MG63 (cell line): Measurements from ENCODE around the gene CD226. TPM values are rescaled to one million over a fixed set of nuclear protein-coding genes. Genes with fewer than 3 reads are reported as not detected.
"Not testable (repeated sequence)": the region's sequence is repeated elsewhere in the genome, so short reads cannot be mapped to it uniquely, and the experiment has no call there.

Source experiments
- DNase-seq: peaks from one replicate; pipeline ENCODE4 v3.0.0-alpha.2; 2020
- H3K27me3 ChIP-seq: fragments of 250-450 bp; sonication (Bioruptor Pico); 2 replicates; pipeline ENCODE4 v1.5.1; 2020; ENCODE audit warnings: mild to moderate bottlenecking, moderate library complexity
- H3K36me3 ChIP-seq: fragments of 250-450 bp; sonication (Bioruptor Pico); 2 replicates; pipeline ENCODE4 v1.5.1; 2020; ENCODE audit warnings: mild to moderate bottlenecking, moderate library complexity
- H3K4me3 ChIP-seq: fragments of 250-450 bp; sonication (Bioruptor Pico); 2 replicates; pipeline ENCODE4 v1.5.1; 2020; ENCODE audit warnings: mild to moderate bottlenecking, moderate library complexity
- H3K9me3 ChIP-seq: fragments of 250-450 bp; sonication (Bioruptor Pico); 2 replicates; pipeline ENCODE4 v1.5.1; 2020; ENCODE audit warnings: mild to moderate bottlenecking, moderate library complexity
- total RNA-seq: library from RNA; depleted of rRNA; stranded (reverse); fragments of >200 nt; shearing (Covaris generic); gene quantifications from 2 replicates; pipeline ENCODE4 v1.2.3, GENCODE V29; 2014; ENCODE audit warnings: low replicate concordance

CD226 gene
- total RNA-seq, 1 experiment from 2014 or later = 0.07 TPM

DNA sequence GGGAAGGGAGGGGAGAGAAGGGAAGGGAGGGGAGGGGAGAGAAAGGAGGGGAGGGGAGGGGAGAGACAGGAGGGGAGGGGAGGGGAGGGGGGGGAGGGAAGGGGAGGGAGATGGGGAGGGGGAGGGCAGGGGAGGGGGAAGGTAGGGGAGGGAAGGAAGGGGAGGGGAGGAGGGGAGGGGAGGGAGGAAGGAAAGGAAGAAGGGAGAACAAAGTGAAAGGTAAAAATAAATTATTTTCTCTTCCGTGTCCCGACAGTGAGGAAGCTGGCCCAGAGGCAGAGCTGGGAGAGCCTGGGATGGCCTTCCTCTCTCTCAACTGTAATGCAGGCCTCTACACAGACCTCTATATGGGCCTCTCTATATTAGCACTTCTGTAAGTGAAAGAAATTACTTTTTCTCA, 53.2 kb downstream of the CD226 start:
- Histone ChIP-seq H3K36me3 (no peaks in the 10 kb centered on the region), H3K9me3 (peaks cover 2% of the 10 kb centered on the region; the same call in 1 of the 2 replicates), H3K4me3 (no peak overlapping the region), H3K27me3 (no peaks in the 10 kb centered on the region)
- DNase-seq = no peak

DNA sequence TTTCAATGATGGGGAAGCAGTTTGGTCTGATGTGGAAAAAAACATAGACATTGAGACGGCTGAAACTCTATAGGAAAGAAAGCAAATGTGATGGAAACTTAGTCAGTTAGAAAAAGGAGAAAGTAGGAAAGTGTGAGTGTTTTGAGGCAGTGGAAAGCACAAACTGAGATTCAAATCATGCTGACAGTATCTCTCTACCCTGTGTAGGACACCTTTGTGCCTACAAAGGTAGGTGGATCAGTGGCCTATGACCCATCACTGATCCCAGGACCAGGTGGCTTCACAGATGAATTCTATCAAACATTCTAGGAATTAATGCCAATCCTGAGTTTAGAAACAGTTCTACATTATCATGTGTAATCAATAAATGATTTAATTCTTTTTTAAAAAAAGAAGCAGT, 57.1 kb downstream of the CD226 start:
- H3K4me3 ChIP-seq = no peak overlapping the region
- H3K27me3 ChIP-seq = no peaks in the 10 kb centered on the region
- no peak for DNase-seq
- peaks cover 2% of the 10 kb centered on the region; the same call in 1 of the 2 replicates for H3K9me3 ChIP-seq
- H3K36me3 ChIP-seq = no peaks in the 10 kb centered on the region

- no peak for DNase-seq
Observed at GRCh38 chr18:69889009-69889408, 58.7 kb downstream of the CD226 start.

GRCh38 chr18:69887256-69887655, 60.4 kb downstream of the CD226 start:
- no peak overlapping the region for H3K4me3 ChIP-seq
- no peaks in the 10 kb centered on the region for H3K36me3 ChIP-seq
- peaks cover 2% of the 10 kb centered on the region; the same call in 1 of the 2 replicates for H3K9me3 ChIP-seq
- no peak for DNase-seq
- no peaks in the 10 kb centered on the region for H3K27me3 ChIP-seq

More at GRCh38 chr18:69889009-69889408, 58.7 kb downstream of the CD226 start:
- H3K27me3 ChIP-seq = no peaks in the 10 kb centered on the region
- peaks cover 2% of the 10 kb centered on the region; the same call in 1 of the 2 replicates for H3K9me3 ChIP-seq
- no peaks in the 10 kb centered on the region for H3K36me3 ChIP-seq
- no peak overlapping the region for H3K4me3 ChIP-seq

GRCh38 chr18:69885841-69886531, 61.7 kb downstream of the CD226 start:
- Histone ChIP-seq H3K9me3 (no peaks in the 10 kb centered on the region), H3K36me3 (no peaks in the 10 kb centered on the region), H3K4me3 (no peak overlapping the region), H3K27me3 (no peaks in the 10 kb centered on the region)
- DNase-seq = no peak

- Histone ChIP-seq H3K4me3 (no peak overlapping the region), H3K9me3 (no peaks in the 10 kb centered on the region), H3K27me3 (no peaks in the 10 kb centered on the region), H3K36me3 (no peaks in the 10 kb centered on the region)
- no peak for DNase-seq
Observed at GRCh38 chr18:69885355-69885754, 62.3 kb downstream of the CD226 start.

DNA sequence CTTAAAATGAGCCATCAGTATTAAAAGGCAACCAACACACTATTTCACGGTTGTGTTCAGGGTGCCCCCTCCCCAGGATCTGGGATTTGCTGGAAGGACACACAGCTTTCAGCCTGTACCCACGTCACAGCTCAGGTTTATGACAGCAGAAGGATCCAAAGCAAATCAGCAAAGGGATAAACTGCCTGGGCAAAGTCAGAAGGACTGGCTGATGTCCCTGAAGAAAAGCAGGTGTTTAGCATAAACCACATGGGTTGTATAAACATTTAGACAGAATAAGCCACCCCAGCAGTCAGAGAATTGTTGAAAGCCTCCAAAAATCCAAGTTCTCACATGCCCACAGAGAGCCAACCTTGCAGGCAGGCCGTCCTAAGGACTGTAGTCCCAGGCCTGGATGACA, 63.9 kb downstream of the CD226 start:
- no peak for DNase-seq
- H3K4me3 ChIP-seq = no peak overlapping the region
- H3K27me3 ChIP-seq = no peaks in the 10 kb centered on the region
- no peaks in the 10 kb centered on the region for H3K36me3 ChIP-seq
- H3K9me3 ChIP-seq = no peaks in the 10 kb centered on the region

DNA sequence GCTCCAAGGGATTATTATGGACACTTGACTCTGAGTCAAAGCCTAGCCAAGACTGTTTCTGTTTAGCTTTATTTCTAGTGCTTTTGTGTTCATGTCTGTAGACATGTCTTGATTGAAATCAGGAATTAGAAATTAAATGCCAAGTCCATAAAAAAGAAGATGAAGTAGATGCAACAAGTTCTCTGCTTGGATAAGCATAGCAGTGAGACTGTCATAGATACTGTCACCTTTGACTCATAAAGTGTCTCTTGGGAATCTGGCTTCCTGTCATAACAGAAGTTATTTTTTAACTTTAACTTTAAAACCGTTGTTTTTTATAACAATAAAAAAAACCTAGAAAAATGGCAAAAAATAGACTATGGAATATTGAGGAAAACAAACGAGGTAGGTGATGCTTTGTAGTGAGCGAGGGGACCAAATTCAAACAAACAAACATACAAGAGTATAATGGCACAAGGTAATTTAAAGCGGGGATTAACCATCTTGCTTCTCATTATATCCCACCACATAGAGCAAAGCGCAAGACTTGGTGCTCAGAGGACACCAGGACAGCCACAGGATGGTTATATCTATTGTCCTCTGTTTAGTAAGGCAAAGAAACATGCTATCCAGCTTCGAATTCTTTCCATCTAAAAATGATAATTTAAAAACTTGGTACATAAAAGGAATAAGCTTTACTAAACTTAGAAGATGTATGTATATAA, 64.6 kb downstream of the CD226 start:
- Histone ChIP-seq H3K27me3 (no peaks in the 10 kb centered on the region), H3K4me3 (no peak overlapping the region), H3K36me3 (no peaks in the 10 kb centered on the region), H3K9me3 (no peaks in the 10 kb centered on the region)
- DNase-seq = no peak

GRCh38 chr18:69880083-69880482, 67.6 kb downstream of the CD226 start:
- DNase-seq = no peak
- Histone ChIP-seq H3K27me3 (no peaks in the 10 kb centered on the region), H3K9me3 (no peaks in the 10 kb centered on the region), H3K36me3 (no peaks in the 10 kb centered on the region), H3K4me3 (no peak overlapping the region)

DNA sequence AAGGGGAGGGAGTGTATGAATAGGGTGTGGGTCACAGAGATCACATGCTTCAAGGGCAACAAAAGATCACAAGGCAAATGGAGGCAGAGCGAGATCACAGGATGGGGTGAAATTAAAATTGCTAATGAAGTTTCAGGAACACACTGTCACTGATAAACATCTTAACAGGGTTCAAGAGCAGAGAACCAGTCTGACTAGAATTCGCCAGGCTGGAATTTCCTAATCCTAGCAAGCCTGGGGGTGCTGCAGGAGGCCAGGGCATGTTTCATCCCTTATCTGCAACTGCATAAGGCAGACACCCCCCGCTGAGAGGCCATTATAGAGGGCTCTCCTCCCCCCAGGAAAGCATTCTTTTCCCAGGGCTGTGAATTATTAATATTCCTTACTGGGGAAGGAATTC, 68.6 kb downstream of the CD226 start:
- H3K9me3 ChIP-seq, DNase-seq, H3K4me3 ChIP-seq, H3K36me3 ChIP-seq, H3K27me3 ChIP-seq: not testable (repeated sequence)

GRCh38 chr18:69878213-69878933, 69.3 kb downstream of the CD226 start:
- no peaks in the 10 kb centered on the region for H3K36me3 ChIP-seq
- no peaks in the 10 kb centered on the region for H3K27me3 ChIP-seq
- DNase-seq = no peak

DNA sequence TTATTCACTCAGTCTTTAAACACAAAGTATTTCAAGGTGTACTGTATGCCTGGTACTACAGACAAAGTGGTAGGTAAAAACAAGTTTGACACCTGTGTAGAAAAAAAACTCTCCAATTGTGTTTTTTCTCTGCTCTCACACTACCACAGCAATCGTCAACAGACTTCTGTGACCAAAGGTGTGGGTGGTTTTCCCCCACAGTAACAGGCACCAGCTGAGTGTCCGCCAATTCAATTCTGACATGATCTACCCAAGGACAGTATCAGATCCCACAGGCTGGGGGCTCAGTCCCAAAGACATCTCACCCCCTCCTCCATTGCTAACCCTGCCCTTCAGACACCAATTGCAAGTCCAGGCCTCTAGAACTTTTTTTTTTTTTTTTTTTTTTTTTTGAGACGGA, 71.2 kb downstream of the CD226 start:
- Histone ChIP-seq H3K36me3 (no peaks in the 10 kb centered on the region), H3K27me3 (no peaks in the 10 kb centered on the region), H3K9me3 (no peaks in the 10 kb centered on the region), H3K4me3 (no peak overlapping the region)
- DNase-seq = no peak

More at GRCh38 chr18:69878213-69878933, 69.3 kb downstream of the CD226 start:
- H3K4me3 ChIP-seq = no peak overlapping the region
- H3K9me3 ChIP-seq = no peaks in the 10 kb centered on the region

- H3K36me3 ChIP-seq = no peaks in the 10 kb centered on the region
- no peaks in the 10 kb centered on the region for H3K27me3 ChIP-seq
- no peak overlapping the region for H3K4me3 ChIP-seq
- DNase-seq = no peak
- H3K9me3 ChIP-seq = no peaks in the 10 kb centered on the region
Observed at GRCh38 chr18:69874058-69874457, 73.6 kb downstream of the CD226 start.

GRCh38 chr18:69872661-69873060, 75.0 kb downstream of the CD226 start:
- Histone ChIP-seq H3K9me3 (no peaks in the 10 kb centered on the region), H3K4me3 (no peak overlapping the region), H3K36me3 (no peaks in the 10 kb centered on the region), H3K27me3 (no peaks in the 10 kb centered on the region)
- DNase-seq = no peak

DNA sequence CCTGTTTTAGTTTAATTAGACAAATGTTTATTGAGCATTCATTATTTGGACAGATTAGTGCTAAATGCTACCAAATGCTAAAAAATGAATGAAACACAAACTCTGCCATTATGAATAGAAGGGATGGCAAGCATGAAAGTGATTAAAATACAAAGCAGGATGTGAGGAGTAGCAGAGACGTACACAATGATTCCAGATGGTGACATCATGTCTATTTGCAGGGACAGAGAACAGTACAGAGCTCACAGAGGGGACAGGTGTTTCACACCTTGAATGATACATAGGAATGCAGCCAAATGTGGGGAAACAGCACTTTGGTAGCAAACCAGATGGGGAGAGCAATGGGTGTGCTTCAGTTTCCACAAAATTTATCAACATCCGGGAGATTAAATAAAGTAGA, 76.3 kb downstream of the CD226 start:
- no peak overlapping the region for H3K4me3 ChIP-seq
- H3K9me3 ChIP-seq = no peaks in the 10 kb centered on the region
- no peaks in the 10 kb centered on the region for H3K36me3 ChIP-seq
- DNase-seq = no peak
- no peaks in the 10 kb centered on the region for H3K27me3 ChIP-seq

DNA sequence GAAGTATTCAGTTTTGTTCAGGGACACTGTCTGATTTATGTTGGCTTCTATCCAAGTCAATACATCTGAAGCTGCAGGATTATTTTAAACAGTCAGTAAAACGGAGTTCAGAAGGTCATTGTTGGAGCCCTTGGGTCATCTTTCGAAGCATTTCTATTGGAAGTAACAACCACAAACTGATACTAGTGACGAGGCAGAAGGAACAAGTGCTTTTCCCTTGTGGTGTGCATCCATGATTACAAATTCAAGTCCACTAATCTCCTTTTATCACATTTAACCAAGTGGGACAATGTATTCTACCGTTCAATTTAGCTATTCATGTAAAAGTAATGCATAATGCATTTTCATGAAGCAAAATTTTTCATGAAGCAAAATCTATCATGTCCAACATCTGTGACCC, 76.9 kb downstream of the CD226 start:
- H3K27me3 ChIP-seq = no peaks in the 10 kb centered on the region
- no peaks in the 10 kb centered on the region for H3K9me3 ChIP-seq
- no peak for DNase-seq
- H3K36me3 ChIP-seq = no peaks in the 10 kb centered on the region
- H3K4me3 ChIP-seq = no peak overlapping the region

DNA sequence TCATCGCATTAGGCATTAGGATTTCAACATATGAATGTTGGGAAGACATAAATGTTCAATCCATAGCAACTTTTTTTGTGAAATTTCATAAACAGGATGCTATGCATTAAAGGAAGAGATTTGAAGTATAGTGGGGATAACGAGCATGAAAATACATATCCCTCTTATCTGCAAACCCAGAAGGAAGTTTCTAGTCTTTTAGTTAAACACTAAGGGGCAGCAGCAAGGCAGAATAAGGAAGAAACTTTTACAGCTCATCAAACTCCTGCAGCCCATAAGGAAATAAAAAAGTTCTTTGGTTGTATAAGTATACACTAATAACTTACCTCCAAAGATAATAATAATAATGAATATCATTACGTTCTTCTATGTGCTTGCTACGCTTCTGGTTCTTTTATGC, 81.5 kb downstream of the CD226 start:
- DNase-seq = no peak
- no peaks in the 10 kb centered on the region for H3K9me3 ChIP-seq
- no peaks in the 10 kb centered on the region for H3K27me3 ChIP-seq
- H3K4me3 ChIP-seq = no peak overlapping the region
- no peaks in the 10 kb centered on the region for H3K36me3 ChIP-seq
